Smooth muscle cell (in vitro differentiated cells): ENCODE measurements around the gene KLRC4. TPM values are rescaled to one million over a fixed set of nuclear protein-coding genes. Genes with fewer than 3 reads are reported as not detected.
"Not testable (repeated sequence)": the region's sequence is repeated elsewhere in the genome, so short reads cannot be mapped to it uniquely, and the experiment has no call there.

Experiments used
- DNase-seq: peaks from one replicate; lab custom pipeline; 2025; ENCODE audit not compliant: unreplicated experiment; lab: John Stamatoyannopoulos, UW
- H2AFZ ChIP-seq: fragments of 200-600 bp; sonication (generic); 2 replicates; pipeline ENCODE4 v1.6.0; 2016; ENCODE audit warnings: antibody characterized with exemption, low read depth, mild to moderate bottlenecking
- H3F3A ChIP-seq: fragments of 200-600 bp; sonication (generic); 2 replicates; pipeline ENCODE4 v1.6.0; 2017; ENCODE audit warnings: antibody characterized with exemption, low read depth
- H3K27ac ChIP-seq: fragments of 200-600 bp; sonication (generic); 2 replicates; pipeline ENCODE4 v1.5.1; 2016; ENCODE audit warnings: low read depth, mild to moderate bottlenecking
- H3K27me3 ChIP-seq: fragments of 200-600 bp; sonication (generic); 2 replicates; pipeline ENCODE4 v1.6.1; 2016; ENCODE audit warnings: low read depth, mild to moderate bottlenecking
- H3K36me3 ChIP-seq: fragments of 200-600 bp; sonication (generic); 2 replicates; pipeline ENCODE4 v1.5.1; 2016; ENCODE audit warnings: low read depth
- H3K4me1 ChIP-seq: fragments of 200-600 bp; sonication (generic); 2 replicates; pipeline ENCODE4 v1.5.1; 2016; ENCODE audit warnings: low read depth
- H3K4me2 ChIP-seq: fragments of 200-600 bp; sonication (generic); 2 replicates; pipeline ENCODE4 v1.6.0; 2016; ENCODE audit warnings: mild to moderate bottlenecking
- H3K4me3 ChIP-seq: fragments of 200-600 bp; sonication (generic); 2 replicates; pipeline ENCODE4 v1.5.1; 2016; ENCODE audit warnings: mild to moderate bottlenecking
- H3K79me2 ChIP-seq: fragments of 200-600 bp; sonication (generic); 2 replicates; pipeline ENCODE4 v1.6.0; 2016; ENCODE audit warnings: low read depth, mild to moderate bottlenecking
- H3K9ac ChIP-seq: fragments of 200-600 bp; sonication (generic); 2 replicates; pipeline ENCODE4 v1.6.0; 2016; ENCODE audit warnings: low read depth
- H3K9me3 ChIP-seq: fragments of 200-600 bp; sonication (generic); replicated peaks from 2 replicates; pipeline ENCODE4 v1.5.1; 2016; ENCODE audit warnings: low read depth
- H4K20me1 ChIP-seq: fragments of 200-600 bp; sonication (generic); 2 replicates; pipeline ENCODE4 v1.6.0; 2016; ENCODE audit warnings: low read depth
- WGBS: methylation state at CpG from one replicate; pipeline ENCODE4 v1.1.7; 2016; ENCODE audit warnings: low lambda C conversion rate; 5-methylcytosine and 5-hydroxymethylcytosine counted together
- polyA plus RNA-seq: library from polyadenylated mRNA; unstranded; fragments of >200 nt; fragmentation: Nextera tagmentation; extraction: Ambion mirVana; gene quantifications from 2 replicates; pipeline ENCODE4 v1.2.1, GENCODE V29; 2016
- total RNA-seq: library from RNA; depleted of rRNA; stranded (reverse); fragments of >200 nt; gene quantifications from 2 replicates; pipeline ENCODE4 v1.2.3, GENCODE V29; 2014
- TF ChIP-seq, protein P1 (sequence below): fragments of 200-600 bp; sonication (generic); IDR thresholded peaks from 2 replicates; pipeline ENCODE4 v1.5.1; 2017; ENCODE audit warnings: borderline replicate concordance, mild to moderate bottlenecking, antibody characterized with exemption; ENCODE audit not compliant: insufficient read depth, poor library complexity, severe bottlenecking

The KLRC4 gene
- total and polyA plus RNA-seq, 2 experiments from 2014 or later = not detected

DNA sequence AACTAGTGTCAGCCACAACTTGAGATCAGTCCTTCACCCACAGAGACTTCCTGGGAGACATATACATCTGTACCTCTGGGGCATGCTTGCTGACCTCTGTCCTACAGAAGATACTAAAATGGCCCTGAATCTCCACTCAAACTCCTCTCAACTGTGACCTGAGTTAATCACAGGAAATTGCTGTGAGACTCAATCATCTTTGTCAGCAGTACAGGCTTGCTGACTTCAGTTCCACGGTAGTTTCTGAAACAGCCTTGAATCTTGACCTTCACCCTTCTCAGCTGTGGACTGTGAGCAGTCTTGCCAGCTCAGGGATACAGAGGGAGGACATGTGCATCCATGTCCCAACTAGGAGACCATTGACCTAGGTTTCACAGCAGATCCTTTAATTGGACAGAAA is 45.0 kb upstream of the KLRC4 start:
- Histone ChIP-seq H3K79me2 (no peaks in the 10 kb centered on the region), H3F3A (no peaks in the 10 kb centered on the region), H3K9ac (no peak overlapping the region), H2AFZ (no peak overlapping the region), H3K9me3 (no peaks in the 10 kb centered on the region), H3K4me1 (no peaks in the 10 kb centered on the region), H3K27ac (no peak overlapping the region), H3K36me3 (no peaks in the 10 kb centered on the region), H3K4me2 (no peak overlapping the region), H3K4me3 (no peak overlapping the region), H3K27me3 (no peaks in the 10 kb centered on the region), H4K20me1 (no peaks in the 10 kb centered on the region)
- 84% methylated on average over 1 of the region's 1 CpG for WGBS
- TF ChIP-seq, protein P1, sequence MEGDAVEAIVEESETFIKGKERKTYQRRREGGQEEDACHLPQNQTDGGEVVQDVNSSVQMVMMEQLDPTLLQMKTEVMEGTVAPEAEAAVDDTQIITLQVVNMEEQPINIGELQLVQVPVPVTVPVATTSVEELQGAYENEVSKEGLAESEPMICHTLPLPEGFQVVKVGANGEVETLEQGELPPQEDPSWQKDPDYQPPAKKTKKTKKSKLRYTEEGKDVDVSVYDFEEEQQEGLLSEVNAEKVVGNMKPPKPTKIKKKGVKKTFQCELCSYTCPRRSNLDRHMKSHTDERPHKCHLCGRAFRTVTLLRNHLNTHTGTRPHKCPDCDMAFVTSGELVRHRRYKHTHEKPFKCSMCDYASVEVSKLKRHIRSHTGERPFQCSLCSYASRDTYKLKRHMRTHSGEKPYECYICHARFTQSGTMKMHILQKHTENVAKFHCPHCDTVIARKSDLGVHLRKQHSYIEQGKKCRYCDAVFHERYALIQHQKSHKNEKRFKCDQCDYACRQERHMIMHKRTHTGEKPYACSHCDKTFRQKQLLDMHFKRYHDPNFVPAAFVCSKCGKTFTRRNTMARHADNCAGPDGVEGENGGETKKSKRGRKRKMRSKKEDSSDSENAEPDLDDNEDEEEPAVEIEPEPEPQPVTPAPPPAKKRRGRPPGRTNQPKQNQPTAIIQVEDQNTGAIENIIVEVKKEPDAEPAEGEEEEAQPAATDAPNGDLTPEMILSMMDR = no peak
- no peak for DNase-seq

DNA sequence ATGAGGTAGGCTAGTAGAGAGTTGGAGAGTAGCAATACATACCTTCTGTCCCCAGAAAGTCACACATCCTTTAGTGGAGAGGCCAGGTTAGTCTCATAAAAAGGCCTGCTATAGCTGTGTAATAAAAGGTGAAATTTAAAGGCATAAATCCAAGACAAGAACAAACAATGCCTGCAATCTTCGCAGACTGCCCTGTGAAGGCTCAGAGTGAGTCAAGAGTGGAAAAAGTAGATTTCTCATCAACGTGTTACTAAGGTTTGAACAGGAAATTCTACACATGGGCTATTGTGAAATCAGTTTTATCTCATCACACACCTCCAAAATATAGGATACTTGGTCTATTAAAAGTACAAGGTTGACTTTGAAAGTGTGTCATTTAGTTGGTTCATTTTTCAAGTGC is 43.6 kb upstream of the KLRC4 start, which contains the start of gene KLRC1:
KLRC1 (minus strand) TSS at position 222 of the 400 bp plus-strand sequence. CDS start 2,221 bp downstream, outside the sequence.
- TF ChIP-seq, protein P1 = no peak
- Histone ChIP-seq H3K36me3 (no peaks in the 10 kb centered on the region), H3K9ac (no peak within 1 kb of the TSS), H3K4me3 (no peak within 1 kb of the TSS), H3F3A (no peaks in the 10 kb centered on the region), H4K20me1 (no peaks in the 10 kb centered on the region), H3K4me2 (no peak within 1 kb of the TSS), H3K27me3 (no peaks in the 10 kb centered on the region), H2AFZ (no peak within 1 kb of the TSS), H3K27ac (no peak within 1 kb of the TSS), H3K4me1 (no peaks in the 10 kb centered on the region), H3K79me2 (no peaks in the 10 kb centered on the region), H3K9me3 (no peaks in the 10 kb centered on the region)
- 92% methylated on average over 2 of the region's 2 CpGs for WGBS
- no peak for DNase-seq

DNA sequence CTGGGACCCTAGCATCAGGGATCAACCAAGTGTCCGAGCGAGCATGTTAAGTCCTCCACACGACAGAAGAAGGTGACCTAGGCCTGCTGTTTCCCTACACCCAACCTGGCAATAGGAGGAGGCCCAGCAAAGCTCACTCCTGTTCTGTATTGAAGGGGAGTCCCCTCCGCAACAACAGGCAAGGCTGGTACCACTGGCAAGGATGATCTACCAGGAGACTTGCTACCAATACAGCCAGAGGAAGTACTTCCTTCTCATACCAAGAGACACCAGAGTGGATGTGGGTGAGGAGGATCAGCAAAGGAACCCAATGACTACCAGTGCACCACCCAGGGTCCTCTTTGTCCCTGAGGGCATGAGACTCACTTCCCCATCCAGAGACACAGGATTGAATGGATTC is 38.7 kb upstream of the KLRC4 start:
- no peaks in the 10 kb centered on the region for H3K9me3 ChIP-seq
- TF ChIP-seq, protein P1 = no peak
- DNase-seq = no peak
- H3K4me3 ChIP-seq = no peak overlapping the region
- no peak overlapping the region for H2AFZ ChIP-seq
- H3K36me3 ChIP-seq = no peaks in the 10 kb centered on the region
- 90% methylated on average over 4 of the region's 4 CpGs for WGBS
- no peaks in the 10 kb centered on the region for H4K20me1 ChIP-seq
- H3K79me2 ChIP-seq = no peaks in the 10 kb centered on the region
- H3K4me1 ChIP-seq = no peaks in the 10 kb centered on the region
- H3K4me2 ChIP-seq = no peak overlapping the region
- H3F3A ChIP-seq = no peaks in the 10 kb centered on the region
- H3K9ac ChIP-seq = no peak overlapping the region
- H3K27me3 ChIP-seq = no peaks in the 10 kb centered on the region
- no peak overlapping the region for H3K27ac ChIP-seq

DNA sequence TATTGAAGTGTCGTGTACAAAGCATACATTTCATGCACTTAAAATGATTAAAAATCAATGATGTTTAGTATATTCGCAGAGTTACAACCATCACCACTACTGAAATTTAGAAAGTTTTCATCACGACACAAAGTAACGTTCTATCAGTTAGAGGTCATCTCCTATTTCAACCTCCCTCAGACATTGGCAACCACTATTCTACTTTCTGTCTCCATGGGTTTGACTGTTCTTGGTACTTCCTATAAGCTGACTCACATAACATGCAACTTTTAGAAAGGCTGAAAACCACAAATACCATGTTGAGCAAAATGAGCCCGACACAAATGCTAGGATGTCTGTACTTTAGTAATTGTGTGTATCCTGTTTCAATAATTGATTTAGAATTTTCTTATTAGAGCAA is 36.5 kb upstream of the KLRC4 start:
- not testable (repeated sequence) for H4K20me1 ChIP-seq, H3K36me3 ChIP-seq, DNase-seq, H3K9ac ChIP-seq, H3K79me2 ChIP-seq, H3K4me2 ChIP-seq, H3K4me1 ChIP-seq, H3K4me3 ChIP-seq, H3K27ac ChIP-seq, H3K27me3 ChIP-seq, H3F3A ChIP-seq, H2AFZ ChIP-seq, H3K9me3 ChIP-seq
- WGBS = 68% methylated on average over 5 of the region's 5 CpGs

DNA sequence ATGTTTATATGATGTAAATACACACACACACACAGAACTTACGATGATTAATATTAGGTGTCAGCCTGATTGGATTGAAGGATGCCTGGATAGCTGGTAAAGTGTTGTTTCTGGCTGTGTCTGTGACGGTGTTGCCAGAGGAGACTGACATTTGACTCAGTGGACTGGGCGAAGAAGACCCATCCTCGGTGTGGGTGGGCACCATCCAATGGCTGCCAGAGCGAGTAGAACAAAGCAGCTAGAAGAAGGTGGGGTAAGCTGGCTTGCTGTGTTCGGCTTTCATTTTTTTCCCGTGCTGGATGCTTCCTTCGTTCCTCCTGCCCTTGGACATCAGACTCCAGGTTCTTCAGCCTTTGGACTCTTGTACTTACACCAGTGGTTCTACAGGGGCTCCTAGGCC is 31.6 kb upstream of the KLRC4 start:
- H3K9ac ChIP-seq, H3K36me3 ChIP-seq, H2AFZ ChIP-seq, H3K27ac ChIP-seq, H3K4me2 ChIP-seq, H3K4me3 ChIP-seq, DNase-seq, H3K27me3 ChIP-seq, H3F3A ChIP-seq, H3K79me2 ChIP-seq, H4K20me1 ChIP-seq, H3K9me3 ChIP-seq, H3K4me1 ChIP-seq: not testable (repeated sequence)
- WGBS = 94% methylated on average over 8 of the region's 8 CpGs

DNA sequence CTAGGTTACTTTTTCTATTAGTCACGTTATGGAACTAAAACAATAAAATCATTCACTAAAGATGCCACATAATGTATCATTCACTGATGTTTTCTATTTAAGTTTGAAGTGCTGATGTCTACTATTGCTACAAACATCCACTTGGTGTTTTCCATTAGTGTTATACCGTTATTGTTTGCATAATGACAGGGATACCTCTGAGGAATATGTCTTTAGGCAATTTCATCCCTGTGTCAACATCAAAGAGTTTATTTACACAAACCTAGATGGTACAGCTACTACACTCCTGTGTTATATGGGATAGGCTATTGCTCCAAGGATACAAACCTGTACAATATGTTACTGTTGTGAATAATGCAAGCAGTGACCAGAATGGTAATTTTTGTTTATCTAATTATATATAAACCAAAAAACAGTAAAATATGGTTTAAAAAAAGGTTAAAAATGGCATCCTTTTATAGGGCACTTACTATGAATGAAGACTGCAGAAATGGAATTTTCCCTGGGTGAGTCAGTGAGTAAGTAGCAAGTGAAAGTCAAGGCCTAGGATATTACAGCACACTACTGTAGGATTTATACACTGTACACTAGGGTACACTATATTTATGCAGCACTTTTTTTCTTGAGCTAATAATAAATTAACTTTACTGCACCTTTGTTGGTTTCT is 30.2 kb upstream of the KLRC4 start:
- not testable (repeated sequence) for H3K36me3 ChIP-seq, H3K4me2 ChIP-seq, H2AFZ ChIP-seq, H3K79me2 ChIP-seq, H3K9ac ChIP-seq, H3K27ac ChIP-seq, H3K27me3 ChIP-seq, H3K9me3 ChIP-seq, H3F3A ChIP-seq, H3K4me3 ChIP-seq, DNase-seq, H4K20me1 ChIP-seq, H3K4me1 ChIP-seq
- WGBS = 71% methylated on average over 2 of the region's 2 CpGs
